GM18502 (cell line): ENCODE data around the gene AR.

Source experiments
- ATAC-seq: cut with Tn5 transposase; IDR thresholded peaks from one replicate; pipeline ENCODE4 v1.9.1; 2021; ENCODE audit warnings: mild to moderate bottlenecking; ENCODE audit not compliant: unreplicated experiment, poor library complexity

AR gene

DNA sequence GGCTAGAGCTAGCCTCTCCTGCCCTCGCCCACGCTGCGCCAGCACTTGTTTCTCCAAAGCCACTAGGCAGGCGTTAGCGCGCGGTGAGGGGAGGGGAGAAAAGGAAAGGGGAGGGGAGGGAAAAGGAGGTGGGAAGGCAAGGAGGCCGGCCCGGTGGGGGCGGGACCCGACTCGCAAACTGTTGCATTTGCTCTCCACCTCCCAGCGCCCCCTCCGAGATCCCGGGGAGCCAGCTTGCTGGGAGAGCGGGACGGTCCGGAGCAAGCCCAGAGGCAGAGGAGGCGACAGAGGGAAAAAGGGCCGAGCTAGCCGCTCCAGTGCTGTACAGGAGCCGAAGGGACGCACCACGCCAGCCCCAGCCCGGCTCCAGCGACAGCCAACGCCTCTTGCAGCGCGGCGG, at the start of gene AR:
TSS of gene AR (plus strand) at position 204 of the 400 bp plus-strand sequence. CDS start 1,126 bp downstream, outside the sequence.
- no peak for ATAC-seq

DNA sequence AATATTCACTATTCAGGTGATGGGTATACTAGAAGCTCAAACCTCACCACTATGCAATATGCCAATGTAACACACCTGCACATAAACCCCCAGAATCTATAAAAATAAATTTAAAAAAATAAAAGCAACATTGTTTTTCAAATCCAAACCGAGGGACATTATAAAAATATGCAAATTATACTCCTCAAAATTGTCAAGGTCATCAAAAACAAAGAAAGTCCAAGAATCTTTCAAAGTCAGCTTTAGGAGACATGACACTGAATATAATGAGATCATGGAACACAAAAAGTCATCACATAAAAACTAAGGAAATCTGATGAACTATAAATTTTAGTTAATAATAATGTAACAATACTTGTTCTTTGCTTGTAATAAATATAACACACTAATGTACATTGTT, 43.2 kb upstream of the AR start:
- no peak for ATAC-seq

DNA sequence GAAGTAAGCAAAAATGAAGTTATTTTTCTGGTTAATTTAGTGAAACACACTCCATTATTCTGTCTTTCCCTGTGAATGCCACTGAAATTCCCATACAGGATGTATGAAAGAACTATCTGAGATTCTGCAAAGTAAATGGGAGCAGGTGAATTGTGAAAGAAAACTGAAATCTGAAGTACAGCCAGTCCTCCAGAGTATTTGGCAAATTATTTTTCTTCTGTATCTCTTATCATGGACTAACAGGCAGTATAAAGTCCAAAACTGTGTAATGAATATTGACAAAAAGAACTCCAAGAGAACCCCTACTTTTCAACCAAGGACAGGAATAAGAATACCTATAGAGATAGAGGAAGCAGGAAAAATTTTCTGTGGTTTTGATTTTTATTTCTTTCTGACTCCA, 40.8 kb upstream of the AR start:
- no peak for ATAC-seq

DNA sequence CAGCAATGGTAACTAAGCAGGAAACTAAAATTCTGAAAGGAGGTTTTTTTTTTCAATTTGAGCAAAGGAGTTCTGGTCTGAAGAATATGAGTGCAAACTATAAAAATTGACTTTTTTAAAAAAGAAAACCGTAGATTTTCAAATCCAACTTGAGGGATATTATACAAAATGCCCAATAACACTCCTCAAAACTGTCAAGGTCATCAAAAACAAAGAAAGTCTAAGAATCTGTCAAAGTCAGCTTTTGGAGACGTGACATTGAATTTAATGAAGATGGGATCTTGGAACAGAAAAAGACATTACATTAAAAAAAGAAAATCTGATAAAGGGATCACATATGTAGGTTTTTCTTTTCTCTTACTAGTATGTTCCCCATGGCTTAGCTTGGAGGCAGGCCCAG, 40.4 kb upstream of the AR start:
- ATAC-seq: no peak

DNA sequence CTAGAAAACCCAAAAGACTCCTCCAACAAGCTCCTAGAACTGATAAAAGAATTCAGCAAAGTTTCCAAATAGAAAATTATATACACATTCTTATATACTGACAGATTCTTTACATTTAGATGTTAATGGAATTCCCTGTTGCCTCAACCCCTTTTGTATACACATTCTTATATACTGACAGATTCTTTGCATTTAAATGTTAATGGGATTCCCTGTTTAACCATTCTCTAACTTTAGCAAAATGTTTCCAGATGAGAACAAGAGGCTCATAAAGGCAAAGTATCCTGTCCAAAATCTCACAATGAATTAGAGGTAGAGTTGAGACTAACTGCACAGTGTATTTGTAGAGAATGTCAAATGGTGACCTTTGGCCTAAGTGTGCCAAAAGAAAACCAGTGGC, 23.1 kb upstream of the AR start:
- ATAC-seq: no peak

DNA sequence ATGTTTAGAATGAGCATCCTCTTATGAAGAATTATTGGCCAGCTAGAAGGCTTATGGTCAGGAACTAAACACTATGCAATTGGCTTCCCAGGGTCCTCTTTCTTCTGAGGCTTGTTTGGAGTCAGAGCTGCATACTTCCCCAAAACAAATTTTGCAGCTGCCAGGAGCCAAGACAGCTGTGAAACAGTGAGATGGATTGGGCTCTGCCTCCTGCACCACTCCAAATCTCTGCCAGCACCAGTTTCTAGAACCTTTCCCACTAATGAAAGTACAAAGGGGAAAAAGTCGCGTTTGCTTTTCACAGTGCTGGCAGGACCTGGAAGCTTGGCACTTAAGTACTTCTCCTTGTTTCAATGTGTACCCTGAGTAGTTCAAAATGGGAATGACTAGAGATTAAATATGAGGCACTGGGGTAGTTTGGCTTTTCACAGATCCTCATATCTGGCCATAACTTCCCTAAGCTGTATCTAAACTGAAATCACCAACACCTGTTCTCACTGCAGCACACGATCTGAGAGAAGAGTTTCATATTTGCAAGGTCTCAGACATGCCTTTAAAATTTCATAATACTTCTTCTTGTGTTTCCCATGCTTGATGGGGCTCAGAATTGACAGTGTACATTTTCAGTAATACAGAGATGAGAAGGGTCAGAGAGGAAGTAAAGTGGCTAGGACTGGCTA, 20.7 kb upstream of the AR start:
- no peak for ATAC-seq

- no peak for ATAC-seq
Measured at GRCh38 chrX:67523932-67524331, 19.9 kb upstream of the AR start.

DNA sequence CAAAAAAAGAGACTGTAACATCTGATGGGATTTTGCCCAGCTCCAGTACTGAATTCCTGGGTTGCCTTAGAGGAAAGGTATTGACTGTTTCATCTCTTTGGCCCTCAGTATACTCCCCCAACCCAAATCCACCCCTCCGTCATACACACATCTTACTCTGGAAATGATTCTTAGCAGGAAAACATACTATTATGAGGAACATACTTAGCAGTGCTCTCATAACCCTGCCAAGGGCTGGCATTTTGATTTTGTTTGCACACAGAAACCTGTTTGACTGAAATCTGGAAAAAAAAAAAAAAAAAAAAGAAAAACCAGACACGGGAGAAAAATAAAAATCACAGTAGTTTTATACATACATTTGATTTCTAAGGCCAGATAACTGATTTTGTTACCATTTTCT, 19.4 kb upstream of the AR start:
- ATAC-seq: no peak

GRCh38 chrX:67524950-67525691, 18.7 kb upstream of the AR start:
- no peak for ATAC-seq

GRCh38 chrX:67536564-67536963, 7.3 kb upstream of the AR start:
- ATAC-seq: no peak

DNA sequence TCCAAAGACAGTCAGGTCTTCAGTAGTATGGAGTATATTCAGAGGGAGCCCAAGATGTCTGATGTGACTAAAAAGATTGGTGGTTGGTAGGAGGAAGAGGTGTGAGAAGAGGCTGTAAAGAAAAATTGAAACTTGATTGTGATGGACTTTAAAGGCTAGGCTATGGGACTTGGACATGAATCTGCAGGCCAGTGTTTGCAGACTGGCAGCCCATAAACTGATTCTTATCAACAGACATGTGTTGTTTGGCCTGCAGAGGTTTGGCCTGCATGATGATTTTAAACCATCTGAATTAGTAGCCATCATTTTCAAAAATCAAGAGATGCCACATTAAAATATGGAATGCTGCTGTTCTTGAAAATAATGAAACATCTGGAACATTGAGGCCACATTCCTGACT, 5.4 kb upstream of the AR start:
- no peak for ATAC-seq

DNA sequence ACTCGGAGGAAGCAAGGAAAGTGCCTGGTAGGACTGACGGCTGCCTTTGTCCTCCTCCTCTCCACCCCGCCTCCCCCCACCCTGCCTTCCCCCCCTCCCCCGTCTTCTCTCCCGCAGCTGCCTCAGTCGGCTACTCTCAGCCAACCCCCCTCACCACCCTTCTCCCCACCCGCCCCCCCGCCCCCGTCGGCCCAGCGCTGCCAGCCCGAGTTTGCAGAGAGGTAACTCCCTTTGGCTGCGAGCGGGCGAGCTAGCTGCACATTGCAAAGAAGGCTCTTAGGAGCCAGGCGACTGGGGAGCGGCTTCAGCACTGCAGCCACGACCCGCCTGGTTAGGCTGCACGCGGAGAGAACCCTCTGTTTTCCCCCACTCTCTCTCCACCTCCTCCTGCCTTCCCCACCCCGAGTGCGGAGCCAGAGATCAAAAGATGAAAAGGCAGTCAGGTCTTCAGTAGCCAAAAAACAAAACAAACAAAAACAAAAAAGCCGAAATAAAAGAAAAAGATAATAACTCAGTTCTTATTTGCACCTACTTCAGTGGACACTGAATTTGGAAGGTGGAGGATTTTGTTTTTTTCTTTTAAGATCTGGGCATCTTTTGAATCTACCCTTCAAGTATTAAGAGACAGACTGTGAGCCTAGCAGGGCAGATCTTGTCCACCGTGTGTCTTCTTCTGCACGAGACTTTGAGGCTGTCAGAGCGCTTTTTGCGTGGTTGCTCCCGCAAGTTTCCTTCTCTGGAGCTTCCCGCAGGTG, 637 bp downstream of the AR start:
- ATAC-seq: no peak

DNA sequence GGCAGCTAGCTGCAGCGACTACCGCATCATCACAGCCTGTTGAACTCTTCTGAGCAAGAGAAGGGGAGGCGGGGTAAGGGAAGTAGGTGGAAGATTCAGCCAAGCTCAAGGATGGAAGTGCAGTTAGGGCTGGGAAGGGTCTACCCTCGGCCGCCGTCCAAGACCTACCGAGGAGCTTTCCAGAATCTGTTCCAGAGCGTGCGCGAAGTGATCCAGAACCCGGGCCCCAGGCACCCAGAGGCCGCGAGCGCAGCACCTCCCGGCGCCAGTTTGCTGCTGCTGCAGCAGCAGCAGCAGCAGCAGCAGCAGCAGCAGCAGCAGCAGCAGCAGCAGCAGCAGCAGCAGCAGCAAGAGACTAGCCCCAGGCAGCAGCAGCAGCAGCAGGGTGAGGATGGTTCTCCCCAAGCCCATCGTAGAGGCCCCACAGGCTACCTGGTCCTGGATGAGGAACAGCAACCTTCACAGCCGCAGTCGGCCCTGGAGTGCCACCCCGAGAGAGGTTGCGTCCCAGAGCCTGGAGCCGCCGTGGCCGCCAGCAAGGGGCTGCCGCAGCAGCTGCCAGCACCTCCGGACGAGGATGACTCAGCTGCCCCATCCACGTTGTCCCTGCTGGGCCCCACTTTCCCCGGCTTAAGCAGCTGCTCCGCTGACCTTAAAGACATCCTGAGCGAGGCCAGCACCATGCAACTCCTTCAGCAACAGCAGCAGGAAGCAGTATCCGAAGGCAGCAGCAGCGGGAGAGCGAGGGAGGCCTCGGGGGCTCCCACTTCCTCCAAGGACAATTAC, 1.4 kb downstream of the AR start:
- ATAC-seq: no peak

- ATAC-seq: no peak
Measured at GRCh38 chrX:67545893-67546495, 2.2 kb downstream of the AR start.

- ATAC-seq: no peak
Measured at GRCh38 chrX:67546496-67547423, 2.9 kb downstream of the AR start.

GRCh38 chrX:67555578-67556203, 11.9 kb downstream of the AR start:
- no peak for ATAC-seq

DNA sequence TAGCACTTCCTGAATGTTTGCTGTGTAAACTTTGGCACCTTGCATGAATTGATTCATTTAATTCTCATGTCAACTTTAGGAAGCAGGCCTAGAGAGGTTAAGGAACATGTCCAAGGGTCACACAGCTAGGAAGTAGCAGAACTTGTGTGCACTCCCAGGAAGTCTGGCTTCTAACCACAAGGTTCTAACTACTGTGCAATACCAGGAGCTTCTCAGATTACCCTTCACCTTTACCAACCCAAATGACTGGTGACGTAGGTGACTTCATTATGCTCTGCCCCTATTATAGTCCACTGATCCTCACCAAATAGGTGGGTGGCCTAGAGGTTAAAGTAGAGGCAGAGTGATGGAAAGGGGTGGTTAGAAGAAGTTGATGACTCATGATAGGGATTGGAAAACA, 14.4 kb downstream of the AR start:
- ATAC-seq: no peak
